PC-9 (cell line): ENCODE measurements around the gene RBL2. TPM values are rescaled to one million over a fixed set of nuclear protein-coding genes. Genes with fewer than 3 reads are reported as not detected.

Source experiments
- BruUV-seq: library from RNA; stranded (reverse); fragments of 400-500 nt; replicated peaks from 2 replicates; lab custom pipeline; 2021; lab: Mats Ljungman, UMichigan
- CTCF ChIA-PET: fragments of 300-600 bp; sonication (Branson Sonifier 250); formaldehyde crosslinking; loops from one replicate; lab custom pipeline; 2022; ENCODE audit warnings: antibody characterized with exemption; lab: Charles Lee
- POLR2A ChIA-PET: fragments of 300-600 bp; sonication (Branson Sonifier 250); formaldehyde crosslinking; loops from one replicate; lab custom pipeline; 2022; ENCODE audit warnings: antibody characterized with exemption; ENCODE audit not compliant: unreplicated experiment; lab: Charles Lee
- DNase-seq, 2 experiments: peaks; one replicate each; pipeline versions ENCODE4 v3.0.0 to v3.0.0-alpha.2; 2015 to 2022; ENCODE audit warnings: mixed read lengths in 1 of 2
- H2AFZ ChIP-seq: fragments of 200-600 bp; sonication (generic); 2 replicates; pipeline ENCODE4 v1.8.1; 2017; ENCODE audit warnings: antibody characterized with exemption
- H3F3A ChIP-seq: fragments of 200-600 bp; sonication (generic); 2 replicates; pipeline ENCODE4 v1.8.1; 2017; ENCODE audit warnings: antibody characterized with exemption, mild to moderate bottlenecking, low read depth; ENCODE audit not compliant: insufficient read depth
- H3K27ac ChIP-seq: fragments of 200-600 bp; sonication (generic); 2 replicates; pipeline ENCODE4 v1.6.1; 2016; ENCODE audit warnings: mixed run types
- H3K27me3 ChIP-seq: fragments of 200-600 bp; sonication (generic); 2 replicates; pipeline ENCODE4 v1.6.1; 2016; ENCODE audit warnings: low read depth, mixed run types; ENCODE audit not compliant: insufficient read depth
- H3K36me3 ChIP-seq: fragments of 200-600 bp; sonication (generic); 2 replicates; pipeline ENCODE4 v1.6.1; 2016; ENCODE audit warnings: low read depth, mixed run types
- H3K4me1 ChIP-seq: fragments of 200-600 bp; sonication (generic); replicated peaks from 2 replicates; pipeline ENCODE4 v1.6.1; 2016; ENCODE audit warnings: mixed run types; ENCODE audit not compliant: insufficient read depth
- H3K4me2 ChIP-seq: fragments of 200-600 bp; sonication (generic); 2 replicates; pipeline ENCODE4 v1.6.1; 2017; ENCODE audit warnings: mixed run types
- H3K4me3 ChIP-seq: fragments of 200-600 bp; sonication (generic); 2 replicates; pipeline ENCODE4 v1.6.1; 2016; ENCODE audit warnings: mixed run types
- H3K79me2 ChIP-seq: fragments of 200-600 bp; sonication (generic); 2 replicates; pipeline ENCODE4 v1.6.1; 2017; ENCODE audit warnings: low read depth, mixed run types
- H3K9me2 ChIP-seq: fragments of 200-600 bp; sonication (generic); 2 replicates; pipeline ENCODE4 v1.8.1; 2017; ENCODE audit warnings: mild to moderate bottlenecking; ENCODE audit not compliant: insufficient read depth
- H3K9me3 ChIP-seq: fragments of 200-600 bp; sonication (generic); 2 replicates; pipeline ENCODE4 v1.8.1; 2016; ENCODE audit warnings: low read depth; ENCODE audit not compliant: insufficient read depth
- H4K20me1 ChIP-seq: fragments of 200-600 bp; sonication (generic); 2 replicates; pipeline ENCODE4 v1.8.1; 2017; ENCODE audit not compliant: insufficient read depth
- CTCF ChIP-seq: fragments of 200-600 bp; sonication (generic); conservative IDR thresholded peaks from 2 replicates; pipeline ENCODE4 v1.6.1; 2017; ENCODE audit warnings: mixed run types, antibody characterized with exemption, mild to moderate bottlenecking, moderate library complexity
- EZH2 ChIP-seq: fragments of 200-600 bp; sonication (generic); IDR thresholded peaks from 2 replicates; pipeline ENCODE4 v1.8.0; 2017; ENCODE audit warnings: antibody characterized with exemption, low read depth
- intact Hi-C: fragments of 100-400 bp; cut with micrococcal nuclease; formaldehyde crosslinking; loops from one replicate; pipeline ENCODE4 v1.10.0; 2022; ENCODE audit not compliant: unreplicated experiment
- total RNA-seq: library from RNA; stranded (reverse); gene quantifications from 2 replicates; pipeline ENCODE4 v1.2.3, GENCODE V29; 2021

Gene RBL2
- total RNA-seq, 1 experiment from 2014 or later, result 72.0 TPM

- CTCF ChIA-PET, result no interaction called here
Observed at GRCh38 chr16:53458635-53459034, 24.4 kb downstream of the RBL2 start.

GRCh38 chr16:53465606-53466280 is 31.5 kb downstream of the RBL2 start:
- H3K4me2 ChIP-seq, result no peak overlapping the region
- ChIA-PET CTCF (no interaction called here), POLR2A (no interaction called here)
- no peaks in the 10 kb centered on the region for H4K20me1 ChIP-seq
- intact Hi-C loops, result no loop called here
- H3K79me2 ChIP-seq, result no peaks in the 10 kb centered on the region
- no peak overlapping the region for H3K4me3 ChIP-seq
- no peak overlapping the region for H3K27ac ChIP-seq
- no peaks in the 10 kb centered on the region for H3K9me3 ChIP-seq
- H2AFZ ChIP-seq, result no peak overlapping the region
- H3K9me2 ChIP-seq, result no peaks in the 10 kb centered on the region
- DNase-seq, result no peak
- H3K4me1 ChIP-seq, result no peaks in the 10 kb centered on the region
- no TSS peak for BruUV-seq
- no peak for TF ChIP-seq CTCF
- no peak for TF ChIP-seq EZH2
- H3K27me3 ChIP-seq, result no peaks in the 10 kb centered on the region
- H3F3A ChIP-seq, result no peaks in the 10 kb centered on the region
- peaks cover 12% of the 10 kb centered on the region; the same call in 1 of the 2 replicates for H3K36me3 ChIP-seq

More at GRCh38 chr16:53458635-53459034, 24.4 kb downstream of the RBL2 start:
- Histone ChIP-seq H2AFZ (no peak overlapping the region), H3K4me1 (no peaks in the 10 kb centered on the region), H3K4me2 (no peak overlapping the region), H3K27me3 (no peaks in the 10 kb centered on the region), H3K9me3 (no peaks in the 10 kb centered on the region), H3K9me2 (no peaks in the 10 kb centered on the region), H3K36me3 (peaks cover 37% of the 10 kb centered on the region; the same call in 1 of the 2 replicates), H4K20me1 (no peaks in the 10 kb centered on the region), H3F3A (no peaks in the 10 kb centered on the region), H3K4me3 (no peak overlapping the region), H3K79me2 (no peaks in the 10 kb centered on the region), H3K27ac (no peak overlapping the region)
- TF ChIP-seq EZH2, result no peak
- TF ChIP-seq CTCF, result no peak
- intact Hi-C loops, result loop anchor here (10.0 kb wide), 1 partner anchor 144 kb away; no protein-coding TSS in a partner anchor
- no peak for DNase-seq
- POLR2A ChIA-PET, result no interaction called here
- no TSS peak for BruUV-seq

GRCh38 chr16:53476867-53477266 is 42.6 kb downstream of the RBL2 start:
- ChIA-PET POLR2A (no interaction called here), CTCF (no interaction called here)
- TF ChIP-seq EZH2, result no peak
- no peaks in the 10 kb centered on the region for H3K9me3 ChIP-seq
- no peak overlapping the region for H2AFZ ChIP-seq
- H3K4me2 ChIP-seq, result no peak overlapping the region
- no peaks in the 10 kb centered on the region for H4K20me1 ChIP-seq
- no peaks in the 10 kb centered on the region for H3K27me3 ChIP-seq
- H3K4me1 ChIP-seq, result no peaks in the 10 kb centered on the region
- DNase-seq, result no peak
- H3K36me3 ChIP-seq, result peaks cover 16% of the 10 kb centered on the region; the same call in 1 of the 2 replicates
- no peak overlapping the region for H3K4me3 ChIP-seq
- H3K79me2 ChIP-seq, result no peaks in the 10 kb centered on the region
- no peaks in the 10 kb centered on the region for H3K9me2 ChIP-seq
- BruUV-seq, result no TSS peak
- H3K27ac ChIP-seq, result no peak overlapping the region
- no peaks in the 10 kb centered on the region for H3F3A ChIP-seq
- intact Hi-C loops, result no loop called here
